ENCODE data around the gene ZNF652. TPM values are rescaled to one million over a fixed set of nuclear protein-coding genes. Genes with fewer than 3 reads are reported as not detected.

Gene ZNF652
- total RNA-seq, 4 donors from 2014 or later, result 58.8 to 124 (median 103) TPM

- no peak for DNase-seq (ENCODE audit: low spot score in 2 of 2)
- no peak for TF ChIP-seq CTCF (IDR thresholded peaks at IDR 0.05)
- no peak for TF ChIP-seq POLR2A (IDR thresholded peaks at IDR 0.05)
- no peak overlapping the region for H3K4me3 ChIP-seq (ENCODE audit: low read depth, poor library complexity, severe bottlenecking)
- 14 to 15% methylated on average over 1 of the region's 1 CpG for WGBS, 2 donors
- intact Hi-C loops (cut with DNase I; ENCODE audit: low total_unique reads), result no loop called here
Observed at GRCh38 chr17:49333804-49334203, 28.2 kb downstream of the ZNF652 start.

- DNase-seq (ENCODE audit: low spot score in 2 of 2), result no peak
- TF ChIP-seq POLR2A (IDR thresholded peaks at IDR 0.05), result no peak
- no peak for TF ChIP-seq CTCF (IDR thresholded peaks at IDR 0.05)
- 75 to 78% methylated on average over 5 of the region's 5 CpGs for WGBS, 2 donors
- intact Hi-C loops (cut with DNase I; ENCODE audit: low total_unique reads), result no loop called here
- H3K4me3 ChIP-seq (ENCODE audit: low read depth, poor library complexity, severe bottlenecking), result no peak overlapping the region
Observed at GRCh38 chr17:49327835-49328784, 33.9 kb downstream of the ZNF652 start.

- DNase-seq (ENCODE audit: low spot score in 2 of 2), result no peak
- WGBS, 2 donors, result 79 to 85% methylated on average over 2 of the region's 2 CpGs
- no peak for TF ChIP-seq CTCF (IDR thresholded peaks at IDR 0.05)
- intact Hi-C loops (cut with DNase I; ENCODE audit: low total_unique reads), result no loop called here
- H3K4me3 ChIP-seq (ENCODE audit: low read depth, poor library complexity, severe bottlenecking), result no peak overlapping the region
Observed at GRCh38 chr17:49325980-49326379, 36.1 kb downstream of the ZNF652 start.

GRCh38 chr17:49318435-49318965 lies 43.5 kb downstream of the ZNF652 start:
- TF ChIP-seq POLR2A (IDR thresholded peaks at IDR 0.05), result no peak
- no peak for TF ChIP-seq CTCF (IDR thresholded peaks at IDR 0.05)
- H3K4me3 ChIP-seq (ENCODE audit: low read depth, poor library complexity, severe bottlenecking), result no peak overlapping the region
- DNase-seq (ENCODE audit: low spot score in 2 of 2), result no peak
- 75 to 78% methylated on average over 6 of the region's 6 CpGs for WGBS, 2 donors
- intact Hi-C loops (cut with DNase I; ENCODE audit: low total_unique reads), result loop anchor here (5.0 kb wide), 1 partner anchor 74 kb away; no protein-coding TSS in a partner anchor

- intact Hi-C loops (cut with DNase I; ENCODE audit: low total_unique reads), result loop anchor here (5.0 kb wide), 1 partner anchor 75 kb away; no protein-coding TSS in a partner anchor
- TF ChIP-seq CTCF (IDR thresholded peaks at IDR 0.05), result no peak
- no peak for TF ChIP-seq POLR2A (IDR thresholded peaks at IDR 0.05)
Observed at GRCh38 chr17:49316889-49317675, 45.0 kb downstream of the ZNF652 start.

More at GRCh38 chr17:49316889-49317675, 45.0 kb downstream of the ZNF652 start:
- H3K4me3 ChIP-seq (ENCODE audit: low read depth, poor library complexity, severe bottlenecking), result no peak overlapping the region
- DNase-seq (ENCODE audit: low spot score in 2 of 2), result no peak
- 73 to 78% methylated on average over 13 of the region's 13 CpGs for WGBS, 2 donors

All from lower leg skin (tissue), 4 donors.